Body of pancreas (tissue), 4 donors: ENCODE data around the gene TSPAN32. TPM values are rescaled to one million over a fixed set of nuclear protein-coding genes. Genes with fewer than 3 reads are reported as not detected.

ENCODE experiments used
- ATAC-seq: fragments of 150-250 bp; one replicate; pipeline ENCODE4 v1.9.1; 2016
- DNase-seq, 4 donors: peaks; one replicate each; pipeline ENCODE4 v3.0.0-alpha.2; 2019
- H3K27ac ChIP-seq, 4 donors: fragments of 200-600 bp; sonication (generic); 1 replicate in 3 of 4; 2 replicates in 1 of 4; pipeline versions ENCODE4 v1.5.1 to v1.6.1; 2016 to 2019; ENCODE audit warnings: mild to moderate bottlenecking in 1 of 4, mixed read lengths in 1 of 4, moderate library complexity in 1 of 4
- H3K27me3 ChIP-seq, 2 donors: fragments of 200-600 bp; sonication (generic); one replicate each; pipeline ENCODE4 v1.6.0; 2016; ENCODE audit warnings: mild to moderate bottlenecking in 1 of 2
- H3K36me3 ChIP-seq, 2 donors: fragments of 200-600 bp; sonication (generic); replicated peaks in 1 of 2; 2 replicates each; pipeline ENCODE4 v1.5.1; 2016; ENCODE audit warnings: low read depth in 2 of 2; ENCODE audit not compliant: insufficient read depth in 1 of 2
- H3K4me1 ChIP-seq: fragments of 200-600 bp; sonication (generic); one replicate; pipeline ENCODE4 v1.6.0; 2016
- H3K4me3 ChIP-seq, 2 donors: fragments of 200-600 bp; sonication (generic); 1 replicate in 1 of 2; 2 replicates in 1 of 2; pipeline ENCODE4 v1.5.1; 2016 to 2019
- H3K9me3 ChIP-seq, 3 donors: fragments of 200-600 bp; sonication (generic); 1 replicate in 2 of 3; 2 replicates in 1 of 3; pipeline ENCODE4 v1.5.1; 2016
- POLR2A ChIP-seq, 3 donors: fragments of 450-650 bp; IDR thresholded peaks; one replicate each; pipeline ENCODE4 v1.6.1; 2016; ENCODE audit warnings: antibody characterized with exemption in 3 of 3, mild to moderate bottlenecking in 2 of 3
- WGBS, 2 donors: methylation state at CpG; one replicate each; pipeline ENCODE4 v1.1.5; 2017; 5-methylcytosine and 5-hydroxymethylcytosine counted together
- intact Hi-C: fragments of 100-400 bp; cut with DNase I; formaldehyde crosslinking; loops from one replicate; pipeline ENCODE4 v1.15.1; 2023
- total RNA-seq, 2 donors: library from RNA; depleted of rRNA; stranded (reverse); fragments of >200 nt; gene quantifications; one replicate each; pipeline ENCODE4 v1.1.0, GENCODE V29; 2016
- TF ChIP-seq, protein P1 (sequence below), 7 experiments: fragments of 450-650 bp in 4 of 7; fragments of 200-600 bp in 3 of 7; sonication (generic) in 3 of 7; IDR thresholded peaks; one replicate each; pipeline ENCODE4 v1.5.1; 2016 to 2019; ENCODE audit warnings: antibody characterized with exemption in 7 of 7

Gene TSPAN32
- total RNA-seq, 2 donors from 2014 or later, result 5.9 TPM; not detected in 1

DNA sequence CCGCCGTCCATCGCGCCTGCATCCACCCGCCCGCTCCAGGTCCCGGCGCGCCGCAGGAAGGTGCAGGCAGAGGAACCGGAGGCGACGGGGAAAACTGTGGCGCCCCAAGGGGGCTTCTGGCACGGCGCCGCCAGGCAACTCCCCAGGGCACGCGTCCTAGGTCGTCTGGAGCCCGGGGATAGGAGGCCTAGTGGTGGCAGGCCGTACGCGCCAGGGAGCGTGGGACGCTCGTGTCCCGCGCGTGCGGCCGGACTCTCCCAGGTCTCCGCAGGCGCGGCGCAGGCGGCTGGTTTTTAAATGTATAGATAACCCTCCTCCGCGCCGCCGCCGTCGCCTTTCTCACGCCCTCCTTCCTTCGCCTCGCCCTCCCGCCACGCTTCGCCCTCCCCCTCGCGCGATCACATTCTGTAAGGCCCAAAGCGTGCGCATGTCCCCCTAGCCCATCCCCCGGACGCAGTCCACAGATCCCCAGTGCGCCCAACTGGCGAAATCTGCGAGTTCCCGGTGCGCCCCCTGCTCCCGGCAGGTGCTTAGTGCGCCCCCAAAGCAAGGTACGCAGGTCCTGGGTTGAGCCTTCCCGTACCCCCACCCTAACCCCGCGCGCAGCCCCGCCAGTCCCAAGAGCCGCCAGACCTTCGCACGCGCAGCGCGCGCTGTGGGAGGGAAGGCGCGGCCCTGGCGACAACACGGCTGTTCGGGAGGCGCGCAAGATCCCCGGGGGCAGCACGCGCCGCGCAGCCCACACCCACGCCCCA is 31.3 kb upstream of the TSPAN32 start, which contains the start of gene ASCL2:
Gene ASCL2 (minus strand): TSS at position 267 of the 755 bp plus-strand sequence. CDS start 256 bp downstream, at position 11.
- peak in 1 of 4 donors; percentile 12 for DNase-seq
- H3K9me3 ChIP-seq, result no peaks in the 10 kb centered on the region
- peaks cover 0 to 10% of the 10 kb centered on the region in 2 donors for H3K27me3 ChIP-seq
- ATAC-seq, result no peak
- intact Hi-C loops, result no loop called here
- 2 to 6% methylated on average over 31 to 82 of the region's 89 CpGs for WGBS, 2 donors
- H3K4me1 ChIP-seq, result peaks cover 30% of the 10 kb centered on the region
- TF ChIP-seq POLR2A (IDR thresholded peaks at IDR 0.05), result no peak
- TF ChIP-seq, protein P1, sequence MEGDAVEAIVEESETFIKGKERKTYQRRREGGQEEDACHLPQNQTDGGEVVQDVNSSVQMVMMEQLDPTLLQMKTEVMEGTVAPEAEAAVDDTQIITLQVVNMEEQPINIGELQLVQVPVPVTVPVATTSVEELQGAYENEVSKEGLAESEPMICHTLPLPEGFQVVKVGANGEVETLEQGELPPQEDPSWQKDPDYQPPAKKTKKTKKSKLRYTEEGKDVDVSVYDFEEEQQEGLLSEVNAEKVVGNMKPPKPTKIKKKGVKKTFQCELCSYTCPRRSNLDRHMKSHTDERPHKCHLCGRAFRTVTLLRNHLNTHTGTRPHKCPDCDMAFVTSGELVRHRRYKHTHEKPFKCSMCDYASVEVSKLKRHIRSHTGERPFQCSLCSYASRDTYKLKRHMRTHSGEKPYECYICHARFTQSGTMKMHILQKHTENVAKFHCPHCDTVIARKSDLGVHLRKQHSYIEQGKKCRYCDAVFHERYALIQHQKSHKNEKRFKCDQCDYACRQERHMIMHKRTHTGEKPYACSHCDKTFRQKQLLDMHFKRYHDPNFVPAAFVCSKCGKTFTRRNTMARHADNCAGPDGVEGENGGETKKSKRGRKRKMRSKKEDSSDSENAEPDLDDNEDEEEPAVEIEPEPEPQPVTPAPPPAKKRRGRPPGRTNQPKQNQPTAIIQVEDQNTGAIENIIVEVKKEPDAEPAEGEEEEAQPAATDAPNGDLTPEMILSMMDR (IDR thresholded peaks at IDR 0.05), result no peak
- H3K27ac ChIP-seq, result peak within 1 kb of the TSS in 2 of 4 donors; percentile 51 to 63
- no peak within 1 kb of the TSS for H3K4me3 ChIP-seq
- no peaks in the 10 kb centered on the region for H3K36me3 ChIP-seq

DNA sequence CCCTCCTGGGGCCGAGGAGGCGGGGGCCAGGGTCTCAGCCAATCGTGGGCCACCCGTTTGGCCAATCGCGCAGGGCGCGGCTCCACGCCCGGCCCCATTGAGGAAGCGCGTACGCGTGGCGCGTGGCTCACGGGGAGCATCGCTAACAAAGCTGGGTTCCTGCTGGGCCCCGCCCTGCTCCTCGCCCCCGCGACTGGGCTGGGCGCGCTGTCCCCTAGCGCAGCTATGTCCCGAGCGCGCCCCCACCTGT is 30.8 kb upstream of the TSPAN32 start:
- TF ChIP-seq, protein P1 (IDR thresholded peaks at IDR 0.05), result no peak
- Histone ChIP-seq H3K9me3 (no peaks in the 10 kb centered on the region), H3K27me3 (peaks cover 0 to 10% of the 10 kb centered on the region in 2 donors), H3K36me3 (no peaks in the 10 kb centered on the region), H3K27ac (no peak overlapping the region), H3K4me3 (no peak overlapping the region), H3K4me1 (peaks cover 30% of the 10 kb centered on the region)
- peak in 2 of 4 donors; percentile 39 to 40 for DNase-seq
- WGBS, 2 donors, result 4% methylated on average over 28 of the region's 28 CpGs; no CpG with 5 or more reads in 1 of the 2 donors
- intact Hi-C loops, result no loop called here
- ATAC-seq, result no peak

DNA sequence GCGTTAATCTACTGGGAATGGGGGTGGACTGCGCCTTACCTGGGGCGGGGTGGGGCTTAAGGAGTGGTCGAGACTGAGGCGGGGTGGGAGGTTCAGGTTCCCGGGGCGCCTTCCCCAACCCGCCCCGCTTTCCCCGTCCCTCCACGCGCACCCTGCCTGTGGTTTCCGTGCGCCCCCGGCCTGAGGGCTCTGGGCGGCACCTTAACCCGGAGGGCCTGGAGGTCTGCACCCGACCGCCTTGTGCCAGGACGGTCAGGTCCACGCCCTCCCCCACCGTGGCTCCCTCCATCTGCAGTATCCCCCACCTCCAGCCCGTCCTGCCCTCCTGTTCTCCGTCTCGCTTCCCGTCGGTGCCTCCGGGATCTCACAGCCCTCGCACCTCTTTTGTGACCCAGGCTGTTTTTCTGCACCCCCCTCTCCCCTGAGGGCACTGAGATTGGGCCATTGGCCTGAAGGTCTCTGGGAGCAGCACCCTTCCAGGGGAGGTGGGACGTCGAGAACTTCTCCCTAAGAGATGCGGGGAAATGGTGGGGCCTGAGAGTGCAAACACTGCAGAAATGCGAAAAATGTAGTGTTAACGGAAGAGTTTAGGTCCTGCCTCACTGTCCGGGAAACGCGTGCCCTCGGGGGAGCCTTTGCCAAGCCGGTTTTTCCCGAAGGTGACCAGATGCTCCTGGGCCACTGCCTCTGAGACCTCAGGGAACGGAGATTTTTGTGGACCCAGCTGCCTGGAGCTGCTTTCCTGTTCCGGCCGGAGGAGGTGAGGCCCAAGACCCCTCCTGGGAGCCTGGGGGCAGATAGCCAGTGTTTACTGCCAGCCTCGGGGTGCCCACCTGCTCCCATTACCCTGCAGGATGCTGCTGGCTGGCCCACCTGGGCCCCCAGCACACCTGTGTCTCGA is 30.2 kb upstream of the TSPAN32 start:
- Histone ChIP-seq H3K27ac (no peak overlapping the region), H3K27me3 (peaks cover 0 to 10% of the 10 kb centered on the region in 2 donors), H3K9me3 (no peaks in the 10 kb centered on the region), H3K36me3 (no peaks in the 10 kb centered on the region), H3K4me1 (peaks cover 30% of the 10 kb centered on the region), H3K4me3 (no peak overlapping the region)
- TF ChIP-seq, protein P1 (IDR thresholded peaks at IDR 0.05), result no peak
- TF ChIP-seq POLR2A (IDR thresholded peaks at IDR 0.05), result no peak
- intact Hi-C loops, result no loop called here
- peak in 1 of 4 donors; percentile 11 for DNase-seq
- ATAC-seq, result no peak
- WGBS, 2 donors, result 23 to 30% methylated on average over 26 to 45 of the region's 45 CpGs

DNA sequence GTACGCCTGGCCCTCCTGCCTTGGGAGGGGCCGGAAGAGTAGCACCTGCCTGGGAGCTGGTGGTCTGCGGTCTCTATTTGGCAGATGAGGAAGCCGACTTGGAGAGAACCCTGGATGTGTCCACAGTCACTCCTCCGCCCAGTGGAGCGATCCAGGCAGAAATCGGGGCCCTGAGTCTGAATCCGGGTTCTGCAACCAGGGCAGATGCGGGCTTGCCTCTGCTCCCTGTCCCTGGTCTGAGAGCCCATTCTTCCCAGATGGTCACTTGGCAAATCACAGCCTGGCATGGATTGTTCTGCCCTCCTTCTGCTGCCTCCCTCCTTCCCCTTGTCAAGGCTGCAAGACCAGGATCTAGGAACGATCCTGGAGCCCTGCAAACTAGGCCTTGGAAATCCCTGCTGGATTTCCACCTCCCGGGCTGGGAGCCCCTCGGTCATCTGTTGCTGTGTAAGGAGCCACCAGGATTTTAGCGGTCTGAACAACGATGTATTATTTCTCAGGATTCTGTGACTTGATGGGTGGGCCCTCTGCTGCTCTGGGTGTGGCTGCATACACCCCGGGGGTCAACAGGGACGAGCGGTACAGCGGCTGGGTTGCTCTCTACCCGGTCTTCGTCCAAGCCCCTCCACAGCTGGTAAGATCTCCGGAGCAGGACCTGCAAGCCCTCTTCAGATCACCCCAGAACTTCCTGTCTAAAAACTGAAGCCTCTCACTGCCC is 29.4 kb upstream of the TSPAN32 start:
- TF ChIP-seq POLR2A (IDR thresholded peaks at IDR 0.05), result no peak
- TF ChIP-seq, protein P1 (IDR thresholded peaks at IDR 0.05), result no peak
- Histone ChIP-seq H3K9me3 (no peaks in the 10 kb centered on the region), H3K4me3 (no peak overlapping the region), H3K4me1 (peaks cover 30% of the 10 kb centered on the region), H3K36me3 (no peaks in the 10 kb centered on the region), H3K27me3 (peaks cover 0 to 10% of the 10 kb centered on the region in 2 donors), H3K27ac (no peak overlapping the region)
- intact Hi-C loops, result no loop called here
- no peak for ATAC-seq
- peak in 1 of 4 donors; percentile 8 for DNase-seq
- 67 to 79% methylated on average over 12 to 21 of the region's 21 CpGs for WGBS, 2 donors
